ENCODE results near the gene COL5A1. TPM values are rescaled to one million over a fixed set of nuclear protein-coding genes. Genes with fewer than 3 reads are reported as not detected.

The COL5A1 gene
- total and polyA plus RNA-seq, 2 experiments from 2014 or later = 2.5 to 13.1 TPM

GRCh38 chr9:134858051-134858841 lies 216.6 kb downstream of the COL5A1 start (continued):
- no peak for TF ChIP-seq ETS1 (IDR thresholded peaks at IDR 0.05)
- TF ChIP-seq, protein P1, sequence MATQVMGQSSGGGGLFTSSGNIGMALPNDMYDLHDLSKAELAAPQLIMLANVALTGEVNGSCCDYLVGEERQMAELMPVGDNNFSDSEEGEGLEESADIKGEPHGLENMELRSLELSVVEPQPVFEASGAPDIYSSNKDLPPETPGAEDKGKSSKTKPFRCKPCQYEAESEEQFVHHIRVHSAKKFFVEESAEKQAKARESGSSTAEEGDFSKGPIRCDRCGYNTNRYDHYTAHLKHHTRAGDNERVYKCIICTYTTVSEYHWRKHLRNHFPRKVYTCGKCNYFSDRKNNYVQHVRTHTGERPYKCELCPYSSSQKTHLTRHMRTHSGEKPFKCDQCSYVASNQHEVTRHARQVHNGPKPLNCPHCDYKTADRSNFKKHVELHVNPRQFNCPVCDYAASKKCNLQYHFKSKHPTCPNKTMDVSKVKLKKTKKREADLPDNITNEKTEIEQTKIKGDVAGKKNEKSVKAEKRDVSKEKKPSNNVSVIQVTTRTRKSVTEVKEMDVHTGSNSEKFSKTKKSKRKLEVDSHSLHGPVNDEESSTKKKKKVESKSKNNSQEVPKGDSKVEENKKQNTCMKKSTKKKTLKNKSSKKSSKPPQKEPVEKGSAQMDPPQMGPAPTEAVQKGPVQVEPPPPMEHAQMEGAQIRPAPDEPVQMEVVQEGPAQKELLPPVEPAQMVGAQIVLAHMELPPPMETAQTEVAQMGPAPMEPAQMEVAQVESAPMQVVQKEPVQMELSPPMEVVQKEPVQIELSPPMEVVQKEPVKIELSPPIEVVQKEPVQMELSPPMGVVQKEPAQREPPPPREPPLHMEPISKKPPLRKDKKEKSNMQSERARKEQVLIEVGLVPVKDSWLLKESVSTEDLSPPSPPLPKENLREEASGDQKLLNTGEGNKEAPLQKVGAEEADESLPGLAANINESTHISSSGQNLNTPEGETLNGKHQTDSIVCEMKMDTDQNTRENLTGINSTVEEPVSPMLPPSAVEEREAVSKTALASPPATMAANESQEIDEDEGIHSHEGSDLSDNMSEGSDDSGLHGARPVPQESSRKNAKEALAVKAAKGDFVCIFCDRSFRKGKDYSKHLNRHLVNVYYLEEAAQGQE (IDR thresholded peaks at IDR 0.05; ENCODE audit: unreplicated experiment) = no peak

DNA sequence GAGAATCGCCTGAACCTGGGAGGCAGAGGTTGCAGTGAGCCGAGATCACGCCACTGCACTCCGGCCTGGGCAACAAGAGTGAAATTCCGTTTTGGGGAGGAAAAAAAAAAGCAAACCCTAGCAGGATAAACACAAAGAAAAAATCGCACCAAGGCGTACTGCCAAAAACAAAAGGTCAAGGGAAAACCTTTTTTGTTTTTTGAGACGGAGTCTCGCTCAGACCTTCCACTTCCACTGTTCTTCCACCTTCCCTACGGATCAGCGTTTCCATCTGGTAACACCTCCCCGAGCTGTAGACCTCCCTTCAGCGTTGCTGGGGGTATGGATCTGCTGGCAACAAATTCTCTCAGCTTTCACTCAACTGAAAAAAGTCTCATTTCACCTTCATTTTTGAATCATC lies 218.9 kb downstream of the COL5A1 start:
- Mint-ChIP-seq H3K27me3 (ENCODE audit: insufficient read depth, low read depth, poor library complexity) (peaks cover 5% of the 10 kb centered on the region), H3K9me3 (peaks cover 19% of the 10 kb centered on the region), H3K4me1 (no peaks in the 10 kb centered on the region), H3K4me3 (no peak overlapping the region), H3K27ac (no peak overlapping the region), H3K36me3 (ENCODE audit: low read depth) (peaks cover 9% of the 10 kb centered on the region)
- H3K4me3 ChIP-seq = no peak overlapping the region
- TF ChIP-seq, protein P1 (IDR thresholded peaks at IDR 0.05; ENCODE audit: unreplicated experiment) = no peak
- no peak for TF ChIP-seq STAT1 (IDR thresholded peaks at IDR 0.05; ENCODE audit: unreplicated experiment)
- TF ChIP-seq POLR2AphosphoS5 (IDR thresholded peaks at IDR 0.05; ENCODE audit: low read depth) = no peak
- no peaks in the 10 kb centered on the region for H3F3A ChIP-seq (replicated peaks; ENCODE audit: low read depth)
- no peaks in the 10 kb centered on the region for H3K79me2 ChIP-seq (replicated peaks; ENCODE audit: insufficient read depth)
- H2AFZ ChIP-seq = no peak overlapping the region
- H3K9me2 ChIP-seq (ENCODE audit: insufficient read depth) = 0 out of 2 replicates have a peak, but pooled peaks cover 3% of the 10 kb centered on the region
- no peaks in the 10 kb centered on the region for H3K27me3 ChIP-seq (ENCODE audit: insufficient read depth)
- no peaks in the 10 kb centered on the region for H3K36me3 ChIP-seq (ENCODE audit: insufficient read depth)
- DNase-seq (ENCODE audit: low spot score) (no peak), ATAC-seq (no peak)
- H4K20me1 ChIP-seq (replicated peaks; ENCODE audit: insufficient read depth) = no peaks in the 10 kb centered on the region
- no peak overlapping the region for H3K4me2 ChIP-seq
- no peak overlapping the region for H3K27ac ChIP-seq (ENCODE audit: low read depth)
- H3K4me1 ChIP-seq (ENCODE audit: insufficient read depth) = no peaks in the 10 kb centered on the region

All from GM23338 (cell line).